Natural killer cell (primary cell): ENCODE data around the gene CDKAL1. TPM values are rescaled to one million over a fixed set of nuclear protein-coding genes. Genes with fewer than 3 reads are reported as not detected.
A peak's percentile ranks its signal among the peaks of the same experiment; 100 is the strongest.

Source experiments
- ATAC-seq, 3 donors: fragments of 150-1000 bp in 2 of 3; fragments of 200-7000 bp in 1 of 3; cut with Tn5 transposase; 1 replicate in 1 of 3; 2 replicates in 2 of 3; pipeline ENCODE4 v1.10.0; 2021; ENCODE audit warnings: mild to moderate bottlenecking in 2 of 3, moderate library complexity in 2 of 3
- DNase-seq, 2 donors: peaks; one replicate each; pipeline versions ENCODE4 v3.0.0 to v3.0.0-alpha.2; 2013 to 2021; ENCODE audit warnings: mixed read lengths in 1 of 2
- H3K27ac ChIP-seq: one replicate; pipeline ENCODE4 v1.5.1; 2013; ENCODE audit warnings: mild to moderate bottlenecking, low read length
- H3K27me3 ChIP-seq: one replicate; pipeline ENCODE4 v1.6.1; 2013; ENCODE audit warnings: low read length; ENCODE audit not compliant: control insufficient read depth, insufficient read depth
- H3K36me3 ChIP-seq: one replicate; pipeline ENCODE4 v1.6.1; 2013; ENCODE audit warnings: low read length; ENCODE audit not compliant: control insufficient read depth, insufficient read depth
- H3K4me1 ChIP-seq: one replicate; pipeline ENCODE4 v1.6.1; 2013; ENCODE audit warnings: low read length; ENCODE audit not compliant: control insufficient read depth, insufficient read depth
- H3K4me3 ChIP-seq: one replicate; pipeline ENCODE4 v1.5.1; 2013; ENCODE audit warnings: low read length
- H3K9me3 ChIP-seq: one replicate; pipeline ENCODE4 v1.6.1; 2013; ENCODE audit warnings: low read length; ENCODE audit not compliant: control insufficient read depth, insufficient read depth
- H3K27ac Mint-ChIP-seq, 2 donors: one replicate each; pipeline ENCODE4 v1.8.0; 2022; ENCODE audit warnings: mild to moderate bottlenecking in 2 of 2, mixed read lengths in 2 of 2, moderate library complexity in 1 of 2
- H3K27me3 Mint-ChIP-seq, 2 donors: one replicate each; pipeline ENCODE4 v1.8.0; 2022; ENCODE audit warnings: low read depth in 2 of 2, mixed read lengths in 2 of 2
- H3K36me3 Mint-ChIP-seq: one replicate; pipeline ENCODE4 v1.8.0; 2022; ENCODE audit warnings: mixed read lengths
- H3K4me1 Mint-ChIP-seq, 2 donors: one replicate each; pipeline ENCODE4 v1.8.0; 2022; ENCODE audit warnings: mixed read lengths in 2 of 2
- H3K4me3 Mint-ChIP-seq: one replicate; pipeline ENCODE4 v1.8.0; 2022; ENCODE audit warnings: mild to moderate bottlenecking, moderate library complexity, mixed read lengths
- H3K9me3 Mint-ChIP-seq, 2 donors: one replicate each; pipeline ENCODE4 v1.8.0; 2022; ENCODE audit warnings: mixed read lengths in 2 of 2
- CTCF ChIP-seq: fragments of 200-600 bp; IDR thresholded peaks from one replicate; pipeline ENCODE4 v1.8.0; 2022; ENCODE audit warnings: antibody characterized with exemption
- WGBS: methylation state at CpG from one replicate; pipeline ENCODE4 v1.1.7; 2013; ENCODE audit warnings: missing lambda C conversion rate; ENCODE audit not compliant: insufficient coverage; 5-methylcytosine and 5-hydroxymethylcytosine counted together
- intact Hi-C: fragments of 100-400 bp; cut with micrococcal nuclease; formaldehyde crosslinking; loops from one replicate; pipeline ENCODE4 v1.14.2; 2022
- total RNA-seq, 4 donors: library from RNA; stranded (reverse); fragments of 120-200 nt in 1 of 4; gene quantifications; one replicate each; pipeline versions ENCODE4 v1.2.3 to v1.2.4, GENCODE V29; 2013 to 2022

Gene CDKAL1
- total RNA-seq, result 10 to 100 TPM; 26.0 to 32.8 (median 28.9) TPM
- 49.5 TPM for total RNA-seq (2013)

DNA sequence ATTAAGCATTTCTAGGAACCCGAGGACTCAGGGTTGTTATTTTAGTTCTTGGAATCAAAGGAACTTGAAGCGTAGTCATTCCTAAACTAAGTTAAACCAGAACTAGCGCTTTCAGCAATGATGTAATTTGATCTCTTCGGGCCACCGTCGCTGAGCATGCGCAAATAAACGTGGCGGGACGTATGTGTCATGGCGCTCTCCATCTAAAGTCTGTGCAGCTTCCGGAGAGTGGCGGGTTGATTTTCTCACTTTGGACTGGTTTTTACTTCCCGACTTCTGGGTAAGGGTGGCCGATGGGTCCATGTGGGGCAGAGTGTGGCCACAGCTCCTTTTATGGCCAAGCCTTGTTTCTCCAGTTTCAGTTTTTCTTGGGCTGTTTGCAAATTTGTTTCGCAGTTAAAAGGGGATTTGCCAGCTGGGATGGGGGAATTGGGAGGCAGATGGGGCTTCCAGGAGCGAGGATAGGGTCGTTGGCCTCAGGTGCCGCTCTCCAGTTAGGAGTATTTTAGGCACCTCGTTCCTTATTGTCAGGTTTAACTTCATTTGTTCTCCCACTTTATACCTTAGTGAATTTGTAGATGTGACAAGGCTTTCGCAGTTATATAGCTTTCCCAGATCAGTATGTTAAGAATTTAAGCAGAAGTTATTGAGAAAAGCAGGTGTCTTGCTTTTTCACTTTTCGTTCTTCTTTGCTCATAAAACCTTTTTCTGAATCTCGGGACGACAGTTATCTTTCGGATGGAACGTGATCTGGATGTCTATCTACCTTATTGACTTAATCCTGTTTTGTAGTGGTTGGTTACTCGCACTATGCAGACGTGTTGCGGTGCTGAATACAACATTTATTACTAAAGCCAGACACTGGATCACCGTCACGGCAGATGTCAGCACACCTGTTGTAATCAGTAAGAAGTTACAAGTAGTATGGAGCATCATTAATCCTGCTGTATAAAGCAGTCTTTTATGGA lies at the start of gene CDKAL1:
Gene CDKAL1 (plus strand): TSS at position 163 of the 968 bp plus-strand sequence. CDS start 11,894 bp downstream, outside the sequence.
- WGBS, result 2% methylated on average over 26 of the region's 31 CpGs
- H3K4me3 Mint-ChIP-seq, result peak within 1 kb of the TSS; percentile 97
- no peaks in the 10 kb centered on the region for H3K36me3 Mint-ChIP-seq
- intact Hi-C loops, result loop anchor here (1.0 kb wide), 2 partner anchors 133 to 215 kb away; partner anchors contain the start of gene E2F3
- peaks cover 29 to 45% of the 10 kb centered on the region in 2 donors for H3K4me1 Mint-ChIP-seq
- peaks cover 9 to 15% of the 10 kb centered on the region in 2 donors for H3K27me3 Mint-ChIP-seq
- Histone ChIP-seq H3K27me3 (no peaks in the 10 kb centered on the region), H3K36me3 (peaks cover 5% of the 10 kb centered on the region), H3K9me3 (no peaks in the 10 kb centered on the region), H3K4me1 (peaks cover 9% of the 10 kb centered on the region), H3K27ac (peak within 1 kb of the TSS; percentile 86), H3K4me3 (peak within 1 kb of the TSS; percentile 89)
- no peak for TF ChIP-seq CTCF
- H3K27ac Mint-ChIP-seq, result peak within 1 kb of the TSS; percentile 95
- ATAC-seq (peak; percentile 92 to 96 (median 95)), DNase-seq (peak; percentile 87 to 95)
- no peaks in the 10 kb centered on the region for H3K9me3 Mint-ChIP-seq

DNA sequence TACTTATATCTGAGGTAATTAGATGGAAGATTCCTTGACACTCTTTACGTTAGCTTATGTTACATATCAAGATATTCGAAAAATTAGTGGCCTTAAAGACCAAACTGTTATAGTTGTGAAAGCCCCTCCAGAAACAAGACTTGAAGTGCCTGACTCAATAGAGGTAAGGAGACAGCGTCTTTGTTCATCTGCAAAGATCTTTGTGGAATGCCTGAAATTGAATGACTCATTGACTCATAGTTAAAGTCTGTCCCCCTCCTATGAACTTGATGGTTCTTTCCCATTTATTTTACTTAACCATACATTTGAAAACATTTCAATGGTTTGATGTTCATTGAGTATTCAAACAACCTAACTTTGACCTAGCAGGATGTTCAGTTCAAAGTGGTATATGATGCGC lies 47.6 kb upstream of the CDKAL1 start:
- H3K27ac ChIP-seq, result no peak overlapping the region
- Mint-ChIP-seq H3K9me3 (no peaks in the 10 kb centered on the region), H3K27me3 (no peaks in the 10 kb centered on the region), H3K4me3 (no peak overlapping the region), H3K36me3 (peaks cover 18% of the 10 kb centered on the region), H3K27ac (no peak overlapping the region), H3K4me1 (peaks cover 6 to 10% of the 10 kb centered on the region in 2 donors)
- H3K27me3 ChIP-seq, result no peaks in the 10 kb centered on the region
- H3K4me1 ChIP-seq, result no peaks in the 10 kb centered on the region
- no peak for TF ChIP-seq CTCF
- no peak for ATAC-seq
- H3K36me3 ChIP-seq, result peaks cover 51% of the 10 kb centered on the region
- intact Hi-C loops, result no loop called here
- 100% methylated on average over 3 of the region's 4 CpGs for WGBS
- DNase-seq, result no peak
- no peak overlapping the region for H3K4me3 ChIP-seq
- no peaks in the 10 kb centered on the region for H3K9me3 ChIP-seq

DNA sequence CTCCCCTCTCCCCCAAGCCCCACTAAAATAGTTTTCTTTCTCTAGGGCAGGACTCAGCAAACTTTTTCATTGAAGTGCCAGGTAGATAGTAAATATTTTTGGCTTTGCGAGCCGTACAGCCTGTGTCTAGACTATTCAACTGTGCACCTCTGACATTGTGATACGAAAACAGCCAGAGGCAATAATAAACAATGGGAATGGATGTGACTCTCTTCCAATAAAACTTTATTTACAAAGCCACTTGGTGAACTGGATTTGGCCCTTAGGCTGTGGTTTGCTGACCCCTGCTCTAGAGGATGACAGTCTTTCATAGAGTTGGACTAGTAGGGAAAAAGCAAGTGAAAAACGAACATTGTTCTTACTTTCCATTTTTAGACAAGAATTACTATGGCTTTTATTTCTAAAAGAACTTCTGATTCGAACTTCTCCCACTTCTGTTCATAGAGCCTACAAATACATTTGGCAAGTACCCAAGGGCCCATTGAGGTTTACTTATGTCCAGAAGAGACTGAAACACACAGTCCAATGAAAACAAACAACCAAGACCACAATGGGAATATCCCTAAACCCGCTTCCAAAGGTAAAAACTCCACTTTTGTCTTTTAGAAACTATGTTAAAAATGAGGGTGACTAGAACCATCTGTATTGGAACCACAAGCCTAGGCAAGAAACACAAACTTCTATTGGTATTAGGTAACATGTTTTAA lies 46.4 kb upstream of the CDKAL1 start:
- Mint-ChIP-seq H3K9me3 (no peaks in the 10 kb centered on the region), H3K4me3 (no peak overlapping the region), H3K4me1 (peaks cover 6 to 10% of the 10 kb centered on the region in 2 donors), H3K27me3 (no peaks in the 10 kb centered on the region), H3K27ac (no peak overlapping the region), H3K36me3 (peaks cover 17% of the 10 kb centered on the region)
- Histone ChIP-seq H3K9me3 (no peaks in the 10 kb centered on the region), H3K4me3 (no peak overlapping the region), H3K4me1 (no peaks in the 10 kb centered on the region), H3K27ac (no peak overlapping the region), H3K36me3 (peaks cover 44% of the 10 kb centered on the region), H3K27me3 (no peaks in the 10 kb centered on the region)
- TF ChIP-seq CTCF, result no peak
- 91% methylated on average over 5 of the region's 6 CpGs for WGBS
- DNase-seq (no peak), ATAC-seq (no peak)
- intact Hi-C loops, result no loop called here
